HCT116 (cell line): ENCODE results near the gene NFIB. TPM values are rescaled to one million over a fixed set of nuclear protein-coding genes. Genes with fewer than 3 reads are reported as not detected.

Experiments used
- ATAC-seq: fragments of 200-7000 bp; cut with Tn5 transposase; 2 replicates; pipeline ENCODE4 v1.9.1; 2020; ENCODE audit warnings: mild to moderate bottlenecking, moderate library complexity
- BruUV-seq: library from RNA; stranded (reverse); fragments of 400-500 nt; replicated peaks from 2 replicates; lab custom pipeline; 2021; lab: Mats Ljungman, UMichigan
- CTCF ChIA-PET: fragments of 300-600 bp; sonication (Branson Sonifier 250); formaldehyde crosslinking; loops from one replicate; lab custom pipeline; 2021; ENCODE audit warnings: antibody characterized with exemption; lab: Charles Lee
- POLR2A ChIA-PET: fragments of 300-600, 350-600 bp; sonication (Branson Sonifier 250); formaldehyde crosslinking; loops from one replicate; lab custom pipeline; 2021; ENCODE audit warnings: antibody characterized with exemption; lab: Charles Lee
- RAD21 ChIA-PET, 2 experiments: fragments of 300-600 bp; sonication (Branson Sonifier 250); formaldehyde crosslinking; loops; one replicate each; lab custom pipeline; 2023; ENCODE audit warnings: low total read pairs in 2 of 2; ENCODE audit not compliant: uncharacterized antibody in 2 of 2, unreplicated experiment in 2 of 2, low non-redundant PET in 1 of 2; lab: Charles Lee
- DNase-seq: peaks from one replicate; pipeline ENCODE4 v3.0.0-alpha.2; 2010; ENCODE audit warnings: low read depth, low spot score
- H2AFZ ChIP-seq: fragments of 200-600 bp; shearing (Covaris generic), sonication (generic); 2 replicates; pipeline ENCODE4 v1.6.1; 2017; ENCODE audit warnings: low read depth, mixed run types, mixed read lengths, antibody characterized with exemption, low read length; ENCODE audit not compliant: poor library complexity, severe bottlenecking
- H3K27ac ChIP-seq: 2 replicates; pipeline ENCODE4 v1.5.1; 2012; ENCODE audit warnings: low read depth, low read length
- H3K27me3 ChIP-seq: fragments of 200-600 bp; sonication (generic); 2 replicates; pipeline ENCODE4 v1.6.1; 2016; ENCODE audit warnings: mixed run types, low read length, mixed read lengths; ENCODE audit not compliant: insufficient read depth
- H3K36me3 ChIP-seq, 2 experiments: fragments of 200-500 bp in 1 of 2; fragments of 200-600 bp in 1 of 2; sonication (Bioruptor generic) in 1 of 2; sonication (generic) in 1 of 2; 2 replicates each; pipeline versions ENCODE4 v1.5.1 to v1.6.1; 2014 to 2016; ENCODE audit warnings: low read length in 2 of 2, inconsistent platforms in 1 of 2, mixed read lengths in 1 of 2, mixed run types in 1 of 2; ENCODE audit not compliant: insufficient read depth in 2 of 2, control insufficient read depth in 1 of 2
- H3K4me1 ChIP-seq, 2 experiments: fragments of 200-600 bp in 1 of 2; sonication (generic) in 1 of 2; 2 replicates each; pipeline versions ENCODE4 v1.5.1 to v1.6.1; 2012 to 2017; ENCODE audit warnings: low read length in 2 of 2, inconsistent platforms in 1 of 2, mild to moderate bottlenecking in 1 of 2, mixed read lengths in 1 of 2, mixed run types in 1 of 2, moderate library complexity in 1 of 2; ENCODE audit not compliant: insufficient read depth in 2 of 2, control insufficient read depth in 1 of 2
- H3K4me2 ChIP-seq: fragments of 200-600 bp; sonication (generic); 2 replicates; pipeline ENCODE4 v1.6.1; 2017; ENCODE audit warnings: mixed run types, low read length, mixed read lengths
- H3K4me3 ChIP-seq, 2 experiments: fragments of 200-600 bp in 1 of 2; sonication (generic) in 1 of 2; replicated peaks in 1 of 2; 2 replicates each; pipeline ENCODE4 v1.5.1; 2011 to 2016; ENCODE audit warnings: low read length in 2 of 2, control low read depth in 1 of 2, low read depth in 1 of 2, mild to moderate bottlenecking in 1 of 2, mixed read lengths in 1 of 2, mixed run types in 1 of 2
- H3K79me2 ChIP-seq: fragments of 200-600 bp; sonication (generic); 2 replicates; pipeline ENCODE4 v1.6.1; 2017; ENCODE audit warnings: mild to moderate bottlenecking, mixed run types, low read length, moderate library complexity, mixed read lengths; ENCODE audit not compliant: insufficient read depth
- H3K9ac ChIP-seq: fragments of 200-600 bp; sonication (generic); 2 replicates; pipeline ENCODE4 v1.6.1; 2016; ENCODE audit warnings: low read length, mixed read lengths
- H3K9me2 ChIP-seq: fragments of 200-600 bp; sonication (generic), shearing (Covaris generic); 2 replicates; pipeline ENCODE4 v1.6.1; 2017; ENCODE audit warnings: mixed run types, mild to moderate bottlenecking, moderate library complexity; ENCODE audit not compliant: insufficient read depth
- H3K9me3 ChIP-seq, 2 experiments: fragments of 200-500 bp in 1 of 2; fragments of 200-600 bp in 1 of 2; sonication (Bioruptor generic) in 1 of 2; sonication (generic) in 1 of 2; 2 replicates each; pipeline ENCODE4 v1.6.1; 2014 to 2017; ENCODE audit warnings: low read length in 2 of 2, mixed read lengths in 2 of 2, inconsistent platforms in 1 of 2, low read depth in 1 of 2, mild to moderate bottlenecking in 1 of 2, mixed run types in 1 of 2, moderate library complexity in 1 of 2; ENCODE audit not compliant: control insufficient read depth in 1 of 2, insufficient read depth in 1 of 2
- H4K20me1 ChIP-seq: fragments of 200-600 bp; sonication (generic), shearing (Covaris generic); 2 replicates; pipeline ENCODE4 v1.6.1; 2017; ENCODE audit warnings: mixed run types, mild to moderate bottlenecking, moderate library complexity; ENCODE audit not compliant: insufficient read depth
- ATF3 ChIP-seq: IDR thresholded peaks from 2 replicates; pipeline ENCODE4 v1.6.1; 2012
- CBX3 ChIP-seq: IDR thresholded peaks from 2 replicates; pipeline ENCODE4 v1.6.1; 2012; ENCODE audit warnings: low read depth
- CTCF ChIP-seq, 3 experiments: fragments of 200-600 bp in 1 of 3; sonication (generic) in 1 of 3; IDR thresholded peaks in 2 of 3; conservative IDR thresholded peaks in 1 of 3; 2 replicates each; pipeline ENCODE4 v1.5.1; 2012 to 2017; ENCODE audit warnings: low read depth in 2 of 3, low read length in 2 of 3, antibody characterized with exemption in 1 of 3, borderline replicate concordance in 1 of 3, control low read depth in 1 of 3, mild to moderate bottlenecking in 1 of 3, mixed read lengths in 1 of 3, mixed run types in 1 of 3, moderate library complexity in 1 of 3; ENCODE audit not compliant: insufficient read depth in 1 of 3
- MAX ChIP-seq: IDR thresholded peaks from 2 replicates; pipeline ENCODE4 v1.6.1; 2012
- POLR2A ChIP-seq: IDR thresholded peaks from 2 replicates; pipeline ENCODE4 v1.7.0; 2011; ENCODE audit warnings: borderline replicate concordance; ENCODE audit not compliant: insufficient read depth, insufficient read length; ENCODE audit errors: extremely low read depth
- REST ChIP-seq: IDR thresholded peaks from 2 replicates; pipeline ENCODE4 v1.6.1; 2012; ENCODE audit warnings: low read depth
- SP1 ChIP-seq: IDR thresholded peaks from 2 replicates; pipeline ENCODE4 v1.6.1; 2012; ENCODE audit warnings: low read depth
- YY1 ChIP-seq: IDR thresholded peaks from 2 replicates; pipeline ENCODE4 v1.6.1; 2011; ENCODE audit warnings: low read length, low read depth, moderate library complexity, mild to moderate bottlenecking; ENCODE audit not compliant: insufficient replicate concordance; ENCODE audit errors: extremely low read depth
- ZNF274 ChIP-seq: fragments of 200-500 bp; sonication (Bioruptor generic); IDR thresholded peaks from 2 replicates; pipeline ENCODE4 v1.6.1; 2014; ENCODE audit warnings: mild to moderate bottlenecking, low read depth, low read length, inconsistent platforms
- intact Hi-C: fragments of 100-400 bp; cut with micrococcal nuclease; formaldehyde crosslinking; loops from 2 replicates; pipeline ENCODE4 v1.10.0; 2022
- total RNA-seq: library from RNA; stranded (reverse); gene quantifications from one replicate; pipeline ENCODE4 v1.2.1, GENCODE V29; 2021; ENCODE audit not compliant: unreplicated experiment

Gene NFIB
- total RNA-seq, 1 experiment from 2014 or later, result 6.6 TPM

GRCh38 chr9:14148501-14149103 lies 165.3 kb downstream of the NFIB start:
- no peak overlapping the region for H3K4me2 ChIP-seq
- H3K36me3 ChIP-seq, result no peaks in the 10 kb centered on the region
- no peaks in the 10 kb centered on the region for H3K79me2 ChIP-seq
- no peak overlapping the region for H2AFZ ChIP-seq
- no peaks in the 10 kb centered on the region for H3K27me3 ChIP-seq
- BruUV-seq, result no TSS peak
- no peaks in the 10 kb centered on the region for H3K4me1 ChIP-seq
- CTCF ChIA-PET, result no interaction called here
- POLR2A ChIA-PET, result no interaction called here
- H3K9me2 ChIP-seq, result no peaks in the 10 kb centered on the region
- no peak overlapping the region for H3K4me3 ChIP-seq
- no peak for ATAC-seq
- TF ChIP-seq ZNF274 (no peak), POLR2A (no peak), REST (no peak)
- TF ChIP-seq, all 23 proteins: peak for 0
- Histone ChIP-seq H3K9me3 (no peaks in the 10 kb centered on the region), H4K20me1 (no peaks in the 10 kb centered on the region), H3K27ac (no peak overlapping the region), H3K9ac (no peak overlapping the region)
- intact Hi-C loops, result no loop called here
- RAD21 ChIA-PET, result no interaction called here
- DNase-seq, result no peak

- no peaks in the 10 kb centered on the region for H3K36me3 ChIP-seq
- no peaks in the 10 kb centered on the region for H3K9me3 ChIP-seq
- H3K79me2 ChIP-seq, result no peaks in the 10 kb centered on the region
- H3K27me3 ChIP-seq, result no peaks in the 10 kb centered on the region
- ChIA-PET RAD21 (no interaction called here), CTCF (no interaction called here), POLR2A (no interaction called here)
- BruUV-seq, result no TSS peak
- no peak overlapping the region for H3K27ac ChIP-seq
- intact Hi-C loops, result no loop called here
- DNase-seq (no peak), ATAC-seq (no peak)
- H4K20me1 ChIP-seq, result no peaks in the 10 kb centered on the region
- no peak overlapping the region for H2AFZ ChIP-seq
- H3K4me3 ChIP-seq, result no peak overlapping the region
- no peak overlapping the region for H3K9ac ChIP-seq
- no peaks in the 10 kb centered on the region for H3K9me2 ChIP-seq
- H3K4me2 ChIP-seq, result no peak overlapping the region
- no peaks in the 10 kb centered on the region for H3K4me1 ChIP-seq
- no peak for TF ChIP-seq CTCF (IDR thresholded peaks at IDR 0.05 in 2 of 3, conservative IDR thresholded peaks at IDR 0.05 in 1 of 3; ENCODE audit: borderline replicate concordance in 1 of 3, insufficient read depth in 1 of 3, low read depth in 2 of 3, low read length in 2 of 3)
- TF ChIP-seq CBX3, result no peak
- TF ChIP-seq SP1, result no peak
- no peak for TF ChIP-seq YY1
- TF ChIP-seq ATF3, result no peak
- TF ChIP-seq MAX, result no peak
- TF ChIP-seq REST, result no peak
These were observed 166.2 kb downstream of the NFIB start for GRCh38 chr9:14147738-14148137.
